Kidney (tissue), 14 donors: ENCODE results near the gene PFDN6. TPM values are rescaled to one million over a fixed set of nuclear protein-coding genes. Genes with fewer than 3 reads are reported as not detected.

Experiments used
- DNase-seq, 5 donors: peaks; one replicate each; pipeline ENCODE4 v3.0.0-alpha.2; 2013 to 2020
- FAIRE-seq: peaks from 2 replicates; lab custom pipeline; 2012; peaks lifted over from hg19 to GRCh38; lab: Jason Lieb, UNC
- H3K27ac ChIP-seq, 2 donors: one replicate each; pipeline ENCODE4 v1.7.0; 2013; ENCODE audit warnings: low read depth in 2 of 2, low read length in 2 of 2, inconsistent platforms in 1 of 2
- H3K27me3 ChIP-seq: one replicate; pipeline ENCODE4 v1.7.1; 2013; ENCODE audit warnings: low read length, inconsistent platforms; ENCODE audit not compliant: control insufficient read depth, insufficient read depth
- H3K36me3 ChIP-seq, 3 donors: one replicate each; pipeline versions ENCODE4 v1.7.0 to v1.7.1; 2013; ENCODE audit warnings: low read length in 3 of 3, control low read depth in 1 of 3, inconsistent platforms in 1 of 3; ENCODE audit not compliant: insufficient read depth in 3 of 3, control insufficient read depth in 2 of 3
- H3K4me1 ChIP-seq, 3 donors: one replicate each; pipeline versions ENCODE4 v1.7.0 to v1.7.1; 2013; ENCODE audit warnings: low read length in 3 of 3, inconsistent platforms in 1 of 3, low read depth in 1 of 3; ENCODE audit not compliant: control insufficient read depth in 2 of 3, insufficient read depth in 2 of 3
- H3K4me3 ChIP-seq, 3 donors: one replicate each; pipeline versions ENCODE4 v1.7.0 to v1.8.1; 2013; ENCODE audit warnings: low read length in 3 of 3, control low read depth in 1 of 3, inconsistent platforms in 1 of 3
- H3K9ac ChIP-seq, 3 donors: one replicate each; pipeline versions ENCODE4 v1.7.0 to v1.7.1; 2013; ENCODE audit warnings: low read length in 3 of 3, control low read depth in 1 of 3, inconsistent platforms in 1 of 3
- H3K9me3 ChIP-seq, 3 donors: one replicate each; pipeline versions ENCODE4 v1.7.0 to v1.7.1; 2013; ENCODE audit warnings: low read length in 3 of 3, control low read depth in 1 of 3, inconsistent platforms in 1 of 3; ENCODE audit not compliant: control insufficient read depth in 2 of 3, insufficient read depth in 1 of 3
- intact Hi-C: fragments of 100-400 bp; cut with DNase I; formaldehyde crosslinking; loops from one replicate; pipeline ENCODE4 v1.11.1; 2022
- polyA plus RNA-seq: library from polyadenylated mRNA; stranded (reverse); fragments of 350-450 nt; fragmentation: Illumina TruSeq; extraction: RNeasy Lipid Tissue Mini Kit (QIAGEN cat#74804); gene quantifications from one replicate; pipeline ENCODE4 v1.2.3, GENCODE V29; 2014; ENCODE audit warnings: low read depth, low replicate concordance; ENCODE audit not compliant: insufficient read depth
- total RNA-seq: library from RNA; stranded (reverse); fragmentation: NEBNext Ultra II Directional; extraction: Animal tissue kit (Norgen Biotek cat#: 25700); gene quantifications from one replicate; pipeline ENCODE4 v1.2.1, GENCODE V29; 2021
- TF ChIP-seq, protein P1 (sequence below): IDR thresholded peaks from 3 replicates; pipeline ENCODE4 v1.5.1; 2012; ENCODE audit warnings: mild to moderate bottlenecking, moderate library complexity, borderline replicate concordance; ENCODE audit not compliant: insufficient read depth; ENCODE audit errors: extremely low read depth
- donor health status: control.
- donor health status: control.
- donor health status: control.
- donor health status: control.
- donor health status: control.
- donor health status: DM: yes; HTN: yes; CAD: no.
- donor health status: Normal renal cell carcinoma (clear cell type).

Gene PFDN6
- total and polyA plus RNA-seq, 2 donors from 2014 or later, result 46.8 to 159 TPM

DNA sequence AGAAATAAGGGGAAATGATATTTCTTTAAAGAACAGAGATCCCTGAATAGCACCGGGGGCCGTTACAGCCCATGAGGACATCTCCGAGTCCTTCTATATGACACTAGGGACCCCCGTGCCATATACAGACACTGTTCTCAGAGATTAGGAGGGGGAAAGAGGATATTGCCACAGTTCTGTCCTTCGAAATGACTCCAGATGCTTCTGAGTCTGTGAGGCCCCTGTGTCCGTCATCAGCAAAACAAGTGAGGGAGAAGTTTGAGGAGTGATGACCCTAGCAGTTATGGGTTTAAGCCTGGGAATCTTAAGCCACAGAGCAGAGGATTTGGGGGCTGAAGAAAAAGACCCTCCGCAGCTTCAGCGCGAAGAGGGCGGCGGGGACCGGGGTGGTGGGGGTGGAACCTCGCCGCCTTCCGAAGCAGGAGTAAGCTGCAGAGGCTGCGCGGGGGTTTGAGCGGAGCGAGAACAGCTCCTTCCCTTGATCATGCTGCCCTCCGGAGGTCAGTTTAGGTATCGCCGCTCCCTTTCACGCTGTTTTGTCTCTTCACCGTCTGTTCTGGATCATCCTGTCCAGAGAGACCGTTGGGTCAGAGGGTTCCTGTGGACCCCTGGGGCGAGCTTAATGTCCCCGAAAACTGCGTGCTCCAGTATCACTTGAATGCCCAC, 41.3 kb upstream of the PFDN6 start:
- TF ChIP-seq, protein P1, sequence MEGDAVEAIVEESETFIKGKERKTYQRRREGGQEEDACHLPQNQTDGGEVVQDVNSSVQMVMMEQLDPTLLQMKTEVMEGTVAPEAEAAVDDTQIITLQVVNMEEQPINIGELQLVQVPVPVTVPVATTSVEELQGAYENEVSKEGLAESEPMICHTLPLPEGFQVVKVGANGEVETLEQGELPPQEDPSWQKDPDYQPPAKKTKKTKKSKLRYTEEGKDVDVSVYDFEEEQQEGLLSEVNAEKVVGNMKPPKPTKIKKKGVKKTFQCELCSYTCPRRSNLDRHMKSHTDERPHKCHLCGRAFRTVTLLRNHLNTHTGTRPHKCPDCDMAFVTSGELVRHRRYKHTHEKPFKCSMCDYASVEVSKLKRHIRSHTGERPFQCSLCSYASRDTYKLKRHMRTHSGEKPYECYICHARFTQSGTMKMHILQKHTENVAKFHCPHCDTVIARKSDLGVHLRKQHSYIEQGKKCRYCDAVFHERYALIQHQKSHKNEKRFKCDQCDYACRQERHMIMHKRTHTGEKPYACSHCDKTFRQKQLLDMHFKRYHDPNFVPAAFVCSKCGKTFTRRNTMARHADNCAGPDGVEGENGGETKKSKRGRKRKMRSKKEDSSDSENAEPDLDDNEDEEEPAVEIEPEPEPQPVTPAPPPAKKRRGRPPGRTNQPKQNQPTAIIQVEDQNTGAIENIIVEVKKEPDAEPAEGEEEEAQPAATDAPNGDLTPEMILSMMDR, result peak; percentile 99
- Histone ChIP-seq H3K9me3 (no peaks in the 10 kb centered on the region), H3K27ac (peak overlapping the region; percentile 89 to 97), H3K36me3 (peaks cover 0 to 3% (median 0%) of the 10 kb centered on the region in 3 donors), H3K4me3 (peak overlapping the region; percentile 61 to 81 (median 77)), H3K27me3 (no peaks in the 10 kb centered on the region), H3K9ac (peak overlapping the region; percentile 70 to 90 (median 75)), H3K4me1 (peaks cover 0 to 20% (median 9%) of the 10 kb centered on the region in 3 donors)
- DNase-seq, result peak; percentile 91 to 95 (median 93)
- FAIRE-seq, result no peak
- intact Hi-C loops, result no loop called here

DNA sequence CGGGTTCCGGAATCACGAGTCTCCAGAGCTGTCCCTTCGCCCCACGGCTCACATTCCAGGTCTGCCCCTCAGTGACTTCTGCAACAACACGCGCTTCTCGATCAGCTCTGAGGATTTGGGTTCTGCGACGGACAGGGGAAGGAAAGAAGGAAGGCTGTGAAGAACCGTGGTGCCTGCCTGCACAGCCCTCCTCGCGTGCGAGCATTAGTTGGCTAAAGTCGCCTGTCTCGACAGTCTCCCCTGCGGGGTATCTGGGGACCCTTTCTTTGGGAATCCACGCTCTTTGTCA, 40.8 kb upstream of the PFDN6 start:
- FAIRE-seq (no peak), DNase-seq (no peak)
- Histone ChIP-seq H3K4me1 (peaks cover 0 to 20% (median 9%) of the 10 kb centered on the region in 3 donors), H3K27me3 (no peaks in the 10 kb centered on the region), H3K4me3 (peak overlapping the region; percentile 61 to 81 (median 77)), H3K9me3 (no peaks in the 10 kb centered on the region), H3K27ac (peak overlapping the region; percentile 89 to 97), H3K9ac (peak overlapping the region; percentile 70 to 90 (median 75)), H3K36me3 (peaks cover 0 to 3% (median 0%) of the 10 kb centered on the region in 3 donors)
- intact Hi-C loops, result no loop called here
- TF ChIP-seq, protein P1, result no peak

DNA sequence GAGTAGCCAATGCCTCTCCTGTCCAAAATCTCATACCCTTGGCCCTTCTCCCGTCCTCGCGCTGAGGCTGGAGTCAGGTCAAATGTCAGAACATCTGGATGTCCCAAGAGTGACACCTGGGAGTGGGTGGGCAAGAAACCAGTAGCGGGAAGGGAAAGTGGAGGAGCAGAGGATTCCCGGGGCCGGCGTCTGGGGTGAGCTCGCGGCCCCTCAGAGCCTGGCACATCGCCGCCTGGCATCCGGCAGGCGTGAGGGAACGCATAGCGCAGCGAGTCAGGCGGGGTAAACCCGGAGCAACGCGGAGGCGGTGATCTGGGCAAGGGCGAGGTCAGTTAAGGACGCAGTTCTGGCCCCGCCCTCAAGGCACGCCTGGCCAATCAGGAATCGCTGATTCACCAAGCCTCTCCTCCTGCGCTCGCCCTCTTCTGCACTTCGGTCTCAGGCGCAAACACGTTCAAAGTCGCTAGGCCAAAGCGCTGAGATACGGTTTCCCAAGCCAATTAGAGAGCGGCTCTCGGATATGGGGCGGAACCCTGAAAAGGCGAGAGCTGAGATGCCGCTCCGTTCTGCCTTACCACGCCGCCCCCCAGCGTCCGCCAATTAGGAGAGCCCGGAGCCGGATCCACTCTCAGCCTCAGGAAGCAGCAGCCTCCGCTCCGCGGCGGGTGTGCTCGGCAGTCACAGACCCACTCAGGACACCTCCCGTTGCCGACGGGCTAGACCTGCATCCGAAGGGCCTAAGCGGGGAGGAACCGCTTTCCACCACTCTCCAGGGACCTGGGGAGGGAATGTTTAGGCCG, 40.3 kb upstream of the PFDN6 start:
- TF ChIP-seq, protein P1, result peak; percentile 21
- Histone ChIP-seq H3K9me3 (no peaks in the 10 kb centered on the region), H3K36me3 (peaks cover 0 to 3% (median 0%) of the 10 kb centered on the region in 3 donors), H3K27me3 (no peaks in the 10 kb centered on the region), H3K9ac (peak overlapping the region; percentile 75 to 90 (median 88)), H3K4me1 (peaks cover 0 to 20% (median 9%) of the 10 kb centered on the region in 3 donors), H3K27ac (peak overlapping the region; percentile 92 to 97), H3K4me3 (peak overlapping the region; percentile 61 to 81 (median 77))
- intact Hi-C loops, result no loop called here
- DNase-seq (peak; percentile 96 to 99 (median 98)), FAIRE-seq (peak; percentile 94)
